ES-I3 (cell line): ENCODE measurements around the gene PRSS53.

Source experiments
- H3K36me3 ChIP-seq: 2 replicates; pipeline ENCODE4 v1.6.1; 2013; ENCODE audit warnings: mild to moderate bottlenecking, low read length, control low read depth, moderate library complexity; ENCODE audit not compliant: insufficient read depth
- H3K4me1 ChIP-seq: 2 replicates; pipeline ENCODE4 v1.6.1; 2013; ENCODE audit warnings: mild to moderate bottlenecking, control low read depth, low read length; ENCODE audit not compliant: insufficient read depth
- H3K9ac ChIP-seq: 2 replicates; pipeline ENCODE4 v1.6.1; 2013; ENCODE audit warnings: low read depth, mild to moderate bottlenecking, low read length, moderate library complexity
- H3K9me3 ChIP-seq: 2 replicates; pipeline ENCODE4 v1.6.1; 2013; ENCODE audit warnings: mild to moderate bottlenecking, low read length, moderate library complexity; ENCODE audit not compliant: control insufficient read depth, insufficient read depth

Gene PRSS53

DNA sequence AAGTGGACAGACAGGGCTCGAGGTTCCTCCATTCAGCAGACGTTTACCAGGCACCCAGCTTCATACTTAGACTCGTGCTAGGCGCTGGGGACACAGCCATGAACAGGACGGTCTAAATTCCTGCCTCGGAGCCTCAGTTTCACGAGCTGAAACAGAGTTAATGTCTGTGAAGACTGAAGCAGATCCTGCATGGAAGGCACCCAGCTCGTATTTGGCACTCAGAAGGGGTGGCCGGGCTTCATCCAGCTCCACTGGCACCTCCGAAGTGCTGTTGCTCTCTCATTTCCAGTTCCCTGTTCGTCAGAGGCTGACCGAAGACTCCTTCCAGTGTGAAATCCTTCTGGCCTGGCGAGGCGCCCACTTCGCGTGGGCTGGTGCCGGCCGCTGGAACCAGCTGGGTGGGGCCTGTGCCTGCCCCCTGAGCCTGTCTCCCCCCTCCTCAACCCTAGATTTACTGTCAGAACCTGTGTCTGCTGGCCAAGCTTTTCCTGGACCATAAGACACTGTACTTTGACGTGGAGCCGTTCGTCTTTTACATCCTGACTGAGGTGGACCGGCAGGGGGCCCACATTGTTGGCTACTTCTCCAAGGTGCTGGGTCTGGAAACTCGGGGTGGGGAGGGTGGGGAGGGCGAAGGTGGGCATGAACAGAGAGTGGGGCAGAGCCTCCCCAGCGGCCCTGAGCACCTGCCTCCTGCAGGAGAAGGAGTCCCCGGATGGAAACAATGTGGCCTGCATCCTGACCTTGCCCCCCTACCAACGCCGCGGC lies 41.0 kb upstream of the PRSS53 start:
- H3K36me3 ChIP-seq, result peaks cover 8% of the 10 kb centered on the region; the same call in 1 of the 2 replicates
- H3K9ac ChIP-seq, result no peak overlapping the region
- peaks cover 6% of the 10 kb centered on the region; the same call in 1 of the 2 replicates for H3K4me1 ChIP-seq
- H3K9me3 ChIP-seq, result no peaks in the 10 kb centered on the region

DNA sequence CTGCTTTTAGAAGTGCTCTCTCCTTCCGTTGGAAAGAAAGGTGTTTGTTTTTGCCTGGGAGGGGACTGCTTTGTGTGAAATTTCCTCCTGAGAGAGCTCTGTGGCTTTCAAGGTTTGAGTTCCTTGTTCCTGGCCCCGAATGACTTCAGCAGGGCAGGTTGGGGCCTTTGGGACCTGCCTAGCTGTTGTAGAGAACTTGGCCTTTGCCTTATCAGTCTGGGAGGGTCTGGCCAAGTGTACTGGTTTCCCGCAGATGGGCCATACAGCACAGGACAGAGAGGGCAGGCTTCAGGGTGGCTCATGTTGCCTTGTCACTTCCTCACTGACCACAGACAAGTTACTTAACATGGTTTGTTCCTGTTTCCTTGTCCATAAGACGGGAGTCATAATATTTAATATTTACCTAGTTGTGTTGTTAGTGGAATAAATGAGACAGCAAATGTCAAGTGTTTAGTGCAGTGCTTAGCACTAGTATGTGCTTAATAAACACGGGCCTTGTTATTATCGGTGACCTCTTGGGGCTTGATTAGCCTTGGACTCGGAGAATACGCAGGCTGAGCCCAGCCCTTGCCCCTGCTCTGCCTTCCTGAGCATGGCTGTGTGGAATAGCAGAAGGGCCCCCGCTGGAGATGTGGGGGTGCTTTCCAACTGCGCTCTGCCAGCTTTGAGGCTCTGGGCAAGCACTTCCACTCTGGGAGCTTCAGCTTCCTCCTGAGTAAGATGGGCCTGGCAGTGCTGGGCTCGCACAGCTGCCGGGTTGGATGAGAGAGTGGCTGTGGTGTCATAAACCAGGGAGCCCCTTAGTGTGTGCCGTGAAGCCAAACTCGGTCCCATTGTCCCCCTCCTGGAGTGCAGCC lies 40.2 kb upstream of the PRSS53 start:
- peaks cover 6% of the 10 kb centered on the region; the same call in 1 of the 2 replicates for H3K4me1 ChIP-seq
- H3K9ac ChIP-seq, result no peak overlapping the region
- peaks cover 8% of the 10 kb centered on the region; the same call in 1 of the 2 replicates for H3K36me3 ChIP-seq
- H3K9me3 ChIP-seq, result no peaks in the 10 kb centered on the region

GRCh38 chr16:31127182-31127581 lies 38.4 kb upstream of the PRSS53 start:
- Histone ChIP-seq H3K9me3 (no peaks in the 10 kb centered on the region), H3K4me1 (no peaks in the 10 kb centered on the region), H3K36me3 (peaks cover 9% of the 10 kb centered on the region; the same call in 1 of the 2 replicates), H3K9ac (no peak overlapping the region)

- no peaks in the 10 kb centered on the region for H3K9me3 ChIP-seq
- no peak overlapping the region for H3K9ac ChIP-seq
- no peaks in the 10 kb centered on the region for H3K4me1 ChIP-seq
- peaks cover 20% of the 10 kb centered on the region for H3K36me3 ChIP-seq
These were observed 37.1 kb upstream of the PRSS53 start for GRCh38 chr16:31125844-31126243.

- Histone ChIP-seq H3K36me3 (peaks cover 22% of the 10 kb centered on the region), H3K4me1 (peaks cover 4% of the 10 kb centered on the region; the same call in 1 of the 2 replicates), H3K9me3 (no peaks in the 10 kb centered on the region), H3K9ac (no peak overlapping the region)
These were observed 31.4 kb upstream of the PRSS53 start for GRCh38 chr16:31120129-31120528.

DNA sequence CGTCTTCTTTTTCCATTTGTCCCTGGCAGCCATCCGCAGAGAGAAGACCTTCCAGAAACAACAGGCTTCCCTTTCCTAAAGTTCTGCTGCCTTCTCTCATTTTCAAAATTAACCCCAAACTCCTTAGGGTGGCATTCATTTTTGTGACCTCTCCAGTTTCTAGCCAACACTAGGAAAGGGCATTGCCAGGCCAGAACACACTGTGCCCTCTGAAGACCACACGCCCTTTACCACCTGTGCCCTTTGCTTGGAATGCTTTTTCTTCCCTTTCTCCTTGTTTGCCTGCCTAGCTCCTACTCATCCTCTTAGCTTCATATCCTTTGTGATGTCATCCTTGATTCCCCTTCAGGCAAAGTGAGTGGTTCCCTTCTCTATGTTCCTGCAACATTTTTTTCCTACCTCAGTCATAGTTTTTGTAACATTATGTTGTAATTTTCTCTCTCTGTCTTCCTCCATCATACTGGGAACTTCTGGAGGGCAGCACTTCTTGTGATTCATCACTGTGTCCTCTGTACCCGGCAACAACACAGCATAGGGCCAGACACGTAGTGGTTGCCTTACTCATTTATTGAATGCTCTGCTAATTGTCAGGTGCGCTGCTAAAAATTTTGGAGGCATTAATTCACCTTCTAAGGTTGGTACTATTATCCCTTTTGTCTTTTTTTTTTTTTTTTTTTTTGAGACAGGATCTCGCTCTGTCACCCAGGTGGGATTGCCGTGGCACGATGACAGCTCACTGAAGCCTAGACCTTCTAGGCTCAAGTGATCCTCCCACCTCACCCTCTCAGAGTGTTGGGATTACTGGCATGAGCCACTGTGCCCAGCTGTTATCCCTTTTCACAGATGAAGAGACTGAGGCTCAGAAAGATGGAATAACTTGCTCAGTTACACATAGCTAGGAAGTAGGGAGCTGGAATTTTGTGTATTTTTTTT lies 29.7 kb upstream of the PRSS53 start:
- Histone ChIP-seq H3K4me1 (peaks cover 4% of the 10 kb centered on the region; the same call in 1 of the 2 replicates), H3K9me3 (no peaks in the 10 kb centered on the region), H3K9ac (peak overlapping the region; percentile 87), H3K36me3 (peaks cover 22% of the 10 kb centered on the region)

- Histone ChIP-seq H3K36me3 (peaks cover 22% of the 10 kb centered on the region), H3K4me1 (peaks cover 4% of the 10 kb centered on the region; the same call in 1 of the 2 replicates), H3K9ac (peak within 1 kb of the TSS; percentile 87), H3K9me3 (no peaks in the 10 kb centered on the region)
These were observed 28.9 kb upstream of the PRSS53 start, which contains the start of gene KAT8 for GRCh38 chr16:31117384-31118222. Gene KAT8 (plus strand): TSS chr16:31117664. CDS start chr16:31117682, 18 bp downstream.

- Histone ChIP-seq H3K4me1 (peaks cover 4% of the 10 kb centered on the region; the same call in 1 of the 2 replicates), H3K9ac (no peak overlapping the region), H3K9me3 (no peaks in the 10 kb centered on the region), H3K36me3 (no peaks in the 10 kb centered on the region; the same call in 1 of the 2 replicates)
These were observed 25.7 kb upstream of the PRSS53 start for GRCh38 chr16:31114468-31114867.

GRCh38 chr16:31113121-31114120 lies 24.7 kb upstream of the PRSS53 start:
- no peak overlapping the region for H3K9ac ChIP-seq
- peaks cover 2% of the 10 kb centered on the region; the same call in 1 of the 2 replicates for H3K4me1 ChIP-seq
- H3K36me3 ChIP-seq, result no peaks in the 10 kb centered on the region; the same call in 1 of the 2 replicates
- no peaks in the 10 kb centered on the region for H3K9me3 ChIP-seq

DNA sequence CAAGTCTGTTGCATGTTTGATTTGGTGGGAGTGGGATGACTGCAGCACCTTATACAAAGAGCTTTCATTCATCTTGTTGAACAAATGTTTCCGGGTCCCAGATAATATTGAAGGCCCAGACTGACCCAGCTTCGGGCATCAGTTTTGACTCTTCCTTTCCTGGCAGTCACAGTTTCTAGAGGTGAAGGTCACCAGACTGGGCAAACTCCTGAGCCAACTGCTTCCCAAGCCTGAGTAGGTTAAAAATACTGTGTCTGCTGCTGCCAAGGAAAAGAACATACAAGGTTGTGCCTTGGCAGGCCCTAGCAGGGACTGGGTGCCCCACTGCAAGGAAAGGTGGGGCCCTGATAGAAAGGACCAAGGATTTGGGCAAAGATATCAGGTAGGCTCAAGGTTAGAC lies 24.0 kb upstream of the PRSS53 start:
- Histone ChIP-seq H3K4me1 (no peaks in the 10 kb centered on the region), H3K9ac (no peak overlapping the region), H3K9me3 (no peaks in the 10 kb centered on the region), H3K36me3 (no peaks in the 10 kb centered on the region; the same call in 1 of the 2 replicates)

- Histone ChIP-seq H3K36me3 (no peaks in the 10 kb centered on the region; the same call in 1 of the 2 replicates), H3K9me3 (no peaks in the 10 kb centered on the region), H3K4me1 (no peaks in the 10 kb centered on the region), H3K9ac (no peak overlapping the region)
These were observed 23.2 kb upstream of the PRSS53 start for GRCh38 chr16:31111881-31112466.
